ENCODE results near the gene CLDN9. TPM values are rescaled to one million over a fixed set of nuclear protein-coding genes. Genes with fewer than 3 reads are reported as not detected.

The CLDN9 gene
- total RNA-seq, 1 donor from 2014 or later = not detected

- FAIRE-seq (no peak), DNase-seq (ENCODE audit: low spot score in 2 of 2) (peak; percentile 81 to 87)
These were observed 15.4 kb downstream of the CLDN9 start for GRCh38 chr16:3027983-3028715.

GRCh38 chr16:3028716-3029319, 16.1 kb downstream of the CLDN9 start:
- no peak for DNase-seq (ENCODE audit: low spot score in 2 of 2)
- FAIRE-seq = no peak

GRCh38 chr16:3029491-3030221, 16.9 kb downstream of the CLDN9 start:
- FAIRE-seq (no peak), DNase-seq (ENCODE audit: low spot score in 2 of 2) (no peak)

GRCh38 chr16:3030222-3031212, 17.8 kb downstream of the CLDN9 start:
- DNase-seq (ENCODE audit: low spot score in 2 of 2) (no peak), FAIRE-seq (no peak)

- DNase-seq (ENCODE audit: low spot score in 2 of 2) (no peak), FAIRE-seq (no peak)
These were observed 19.9 kb downstream of the CLDN9 start for GRCh38 chr16:3032624-3033023.

GRCh38 chr16:3035289-3035971, 22.7 kb downstream of the CLDN9 start:
- no peak for DNase-seq (ENCODE audit: low spot score in 2 of 2)
- no peak for FAIRE-seq

GRCh38 chr16:3035972-3036725, 23.4 kb downstream of the CLDN9 start:
- FAIRE-seq = no peak
- no peak for DNase-seq (ENCODE audit: low spot score in 2 of 2)

GRCh38 chr16:3036726-3037315, 24.1 kb downstream of the CLDN9 start, which contains the start of gene BICDL2:
Gene BICDL2 (minus strand): TSS chr16:3036944. CDS start chr16:3035496, 1,448 bp downstream.
- no peak for DNase-seq (ENCODE audit: low spot score in 2 of 2)
- FAIRE-seq = no peak

GRCh38 chr16:3038256-3038655, 25.5 kb downstream of the CLDN9 start:
- DNase-seq (ENCODE audit: low spot score in 2 of 2) (no peak), FAIRE-seq (no peak)

GRCh38 chr16:3038896-3039295, 26.2 kb downstream of the CLDN9 start:
- DNase-seq (ENCODE audit: low spot score in 2 of 2) = no peak
- no peak for FAIRE-seq

- DNase-seq (ENCODE audit: low spot score in 2 of 2) = no peak
- FAIRE-seq = no peak
These were observed 29.7 kb downstream of the CLDN9 start for GRCh38 chr16:3042376-3042775.

- no peak for FAIRE-seq
These were observed 32.0 kb downstream of the CLDN9 start for GRCh38 chr16:3044708-3045107.

GRCh38 chr16:3045758-3046640, 33.3 kb downstream of the CLDN9 start, which contains the start of gene MMP25:
Gene MMP25 (plus strand): TSS chr16:3046561. CDS start chr16:3046918, 357 bp downstream.
- no peak for FAIRE-seq
- DNase-seq (ENCODE audit: low spot score in 2 of 2) = peak in 1 of 2 donors; percentile 53

More at GRCh38 chr16:3044708-3045107, 32.0 kb downstream of the CLDN9 start:
- no peak for DNase-seq (ENCODE audit: low spot score in 2 of 2)

- DNase-seq (ENCODE audit: low spot score in 2 of 2) (peak; percentile 19 to 44), FAIRE-seq (no peak)
These were observed 34.1 kb downstream of the CLDN9 start for GRCh38 chr16:3046641-3047386.

- no peak for DNase-seq (ENCODE audit: low spot score in 2 of 2)
- no peak for FAIRE-seq
These were observed 34.6 kb downstream of the CLDN9 start for GRCh38 chr16:3047387-3047720.

- FAIRE-seq (no peak), DNase-seq (ENCODE audit: low spot score in 2 of 2) (no peak)
These were observed 37.3 kb downstream of the CLDN9 start for GRCh38 chr16:3049921-3050481.

Measured in frontal cortex (tissue), 4 donors.